ENCODE measurements around the gene ANAPC2.

The ANAPC2 gene

GRCh38 chr9:137228506-137228967 lies 40.2 kb upstream of the ANAPC2 start:
- intact Hi-C loops (cut with DNase I; ENCODE audit: low total_unique reads): no loop called here
- no peak for TF ChIP-seq CTCF (IDR thresholded peaks at IDR 0.05)

GRCh38 chr9:137227853-137228505 lies 39.6 kb upstream of the ANAPC2 start:
- no peaks in the 10 kb centered on the region for H3K36me3 ChIP-seq
- intact Hi-C loops (cut with DNase I; ENCODE audit: low total_unique reads): no loop called here
- no peaks in the 10 kb centered on the region for H3K9me3 ChIP-seq
- H3K27me3 ChIP-seq: peaks cover 0 to 58% of the 10 kb centered on the region in 2 donors
- no peak for TF ChIP-seq CTCF (IDR thresholded peaks at IDR 0.05)
- no peak overlapping the region for H3K4me3 ChIP-seq
- no peak overlapping the region for H3K27ac ChIP-seq
- DNase-seq: no peak
- H3K4me1 ChIP-seq: peaks cover 0 to 41% (median 9%) of the 10 kb centered on the region in 4 donors

More at GRCh38 chr9:137228506-137228967, 40.2 kb upstream of the ANAPC2 start:
- H3K27me3 ChIP-seq: peaks cover 0 to 63% of the 10 kb centered on the region in 2 donors
- peaks cover 0 to 39% (median 8%) of the 10 kb centered on the region in 4 donors for H3K4me1 ChIP-seq
- H3K27ac ChIP-seq: no peak overlapping the region
- no peaks in the 10 kb centered on the region for H3K9me3 ChIP-seq
- H3K4me3 ChIP-seq: no peak overlapping the region
- DNase-seq: no peak
- H3K36me3 ChIP-seq: no peaks in the 10 kb centered on the region

- H3K27me3 ChIP-seq: peaks cover 0 to 51% of the 10 kb centered on the region in 2 donors
- peak; percentile 76 to 79 for TF ChIP-seq CTCF (IDR thresholded peaks at IDR 0.05)
- H3K36me3 ChIP-seq: no peaks in the 10 kb centered on the region
- H3K9me3 ChIP-seq: no peaks in the 10 kb centered on the region
- no peak within 1 kb of the TSS for H3K27ac ChIP-seq
- intact Hi-C loops (cut with DNase I; ENCODE audit: low total_unique reads): no loop called here
- DNase-seq: peak; percentile 61 to 79
- H3K4me3 ChIP-seq: no peak within 1 kb of the TSS
- H3K4me1 ChIP-seq: peaks cover 0 to 48% (median 17%) of the 10 kb centered on the region in 4 donors
These were observed 38.9 kb upstream of the ANAPC2 start, which contains the start of gene RNF224 for GRCh38 chr9:137227054-137227852. Gene RNF224 (plus strand): TSS chr9:137227502. CDS start chr9:137228336, 834 bp downstream.

- Histone ChIP-seq H3K4me3 (no peak overlapping the region), H3K36me3 (no peaks in the 10 kb centered on the region), H3K27ac (no peak overlapping the region), H3K9me3 (no peaks in the 10 kb centered on the region), H3K27me3 (peaks cover 0 to 46% of the 10 kb centered on the region in 2 donors), H3K4me1 (peaks cover 0 to 51% (median 21%) of the 10 kb centered on the region in 4 donors)
- TF ChIP-seq CTCF (IDR thresholded peaks at IDR 0.05): no peak
- no peak for DNase-seq
- intact Hi-C loops (cut with DNase I; ENCODE audit: low total_unique reads): no loop called here
These were observed 38.1 kb upstream of the ANAPC2 start for GRCh38 chr9:137226338-137227053.

- Histone ChIP-seq H3K9me3 (no peaks in the 10 kb centered on the region), H3K4me1 (peaks cover 0 to 56% (median 23%) of the 10 kb centered on the region in 4 donors), H3K36me3 (no peaks in the 10 kb centered on the region), H3K27ac (no peak overlapping the region), H3K27me3 (peaks cover 0 to 44% of the 10 kb centered on the region in 2 donors), H3K4me3 (no peak overlapping the region)
- intact Hi-C loops (cut with DNase I; ENCODE audit: low total_unique reads): no loop called here
- no peak for DNase-seq
- TF ChIP-seq CTCF (IDR thresholded peaks at IDR 0.05): no peak
These were observed 37.5 kb upstream of the ANAPC2 start for GRCh38 chr9:137225699-137226331.
